ENCODE measurements around the gene UTS2R.
A peak's percentile ranks its signal among the peaks of the same experiment; 100 is the strongest.

Gene UTS2R

DNA sequence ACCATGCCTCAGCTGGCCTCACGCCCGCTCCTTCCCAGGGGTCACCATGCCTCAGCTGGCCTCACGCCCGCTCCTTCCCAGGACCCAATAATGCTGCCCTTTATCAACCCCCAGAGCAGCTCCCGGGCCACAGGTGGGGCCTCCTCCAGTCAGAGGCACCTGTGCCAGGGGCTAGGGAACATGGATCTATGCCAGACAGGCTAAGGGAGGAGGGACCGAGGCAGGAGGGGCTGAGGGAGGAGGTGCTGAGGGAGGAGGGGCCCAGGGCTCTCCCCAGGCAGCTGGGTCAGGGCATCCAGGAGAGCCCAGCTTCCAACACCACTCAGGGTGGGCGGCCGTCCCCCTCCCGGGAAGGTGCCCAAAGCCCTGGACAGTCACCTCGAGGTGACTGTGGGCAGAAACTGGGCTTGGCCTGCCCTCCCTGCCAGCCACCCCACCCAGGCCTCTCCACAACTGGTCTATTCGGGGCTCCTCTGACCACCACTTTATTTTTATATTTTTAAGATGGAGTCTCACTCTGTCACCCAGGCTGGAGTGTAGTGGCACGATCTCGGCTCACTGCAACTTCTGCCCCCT lies 19.4 kb downstream of the UTS2R start:
- DNase-seq = no peak

DNA sequence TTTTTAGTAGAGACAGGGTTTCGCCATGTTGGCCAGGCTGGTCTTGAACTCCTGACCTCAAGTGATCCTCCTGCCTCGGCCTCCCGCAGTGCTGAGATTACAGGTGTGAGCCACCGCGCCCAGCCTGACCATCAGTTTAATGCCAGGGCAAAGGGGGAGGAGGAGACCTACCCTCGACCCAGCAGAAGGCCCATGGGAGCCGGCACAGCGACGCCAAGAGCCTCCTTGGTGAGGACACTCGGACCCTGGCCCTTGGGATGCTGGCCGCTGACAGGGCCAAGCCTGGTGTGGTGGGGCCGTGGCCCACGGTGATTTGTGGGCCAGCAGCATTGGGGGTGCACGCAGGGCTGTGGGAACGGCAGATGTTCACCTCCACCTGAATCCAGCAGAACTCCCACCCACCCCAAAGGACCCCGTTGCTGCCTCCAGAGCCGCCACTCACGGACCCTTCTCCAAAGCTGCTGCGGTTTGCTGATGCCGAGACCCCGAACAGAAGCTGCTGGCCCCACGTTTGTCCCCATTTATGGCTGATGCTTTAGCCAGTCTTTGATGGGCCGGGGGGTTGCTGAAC lies 20.0 kb downstream of the UTS2R start:
- DNase-seq = no peak

GRCh38 chr17:82392209-82392920 lies 20.8 kb downstream of the UTS2R start:
- no peak for DNase-seq

DNA sequence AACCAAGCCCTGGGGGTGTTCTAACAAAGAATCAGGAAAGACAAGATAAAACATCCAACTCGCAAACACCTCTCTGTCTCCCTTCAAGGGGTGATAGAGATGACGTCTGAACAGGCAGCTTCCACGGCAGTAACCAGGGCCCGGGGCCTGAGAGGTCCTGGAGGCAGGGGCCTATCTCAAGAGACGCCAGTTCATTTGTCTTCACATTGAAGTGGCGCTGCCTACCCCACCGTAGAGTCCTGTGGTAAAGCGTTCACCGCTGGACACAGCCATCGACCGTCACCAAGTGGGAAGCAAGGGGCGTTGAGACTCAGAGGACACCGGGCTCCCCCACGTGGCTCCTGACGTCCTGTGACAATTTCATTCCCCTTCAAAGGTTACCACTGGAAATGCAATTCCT lies 21.4 kb downstream of the UTS2R start:
- no peak for DNase-seq

DNA sequence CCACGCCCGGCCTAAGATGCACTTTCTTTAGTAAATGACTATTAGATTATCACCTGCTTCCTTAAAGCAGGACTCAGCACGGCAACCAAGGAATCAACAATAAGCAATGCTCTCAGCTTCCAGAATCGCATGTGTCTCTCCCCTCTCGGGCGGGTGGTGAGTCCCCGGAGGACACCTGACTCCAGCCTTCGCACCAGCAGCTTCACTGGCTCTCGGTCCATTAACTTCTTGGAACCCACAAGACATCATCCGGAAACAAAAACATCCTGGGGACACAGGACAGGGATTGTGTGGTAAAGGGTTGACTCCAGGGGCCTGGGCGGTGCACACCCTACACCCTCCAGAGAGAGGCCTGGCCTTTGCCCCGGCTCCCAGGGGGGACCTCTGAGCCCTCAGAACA lies 22.7 kb downstream of the UTS2R start:
- DNase-seq = no peak

- DNase-seq = no peak
Observed at GRCh38 chr17:82396601-82397435, 25.3 kb downstream of the UTS2R start.

- no peak for DNase-seq
Observed at GRCh38 chr17:82397449-82398335, 26.1 kb downstream of the UTS2R start.

GRCh38 chr17:82399041-82399441 lies 27.5 kb downstream of the UTS2R start:
- no peak for DNase-seq

DNA sequence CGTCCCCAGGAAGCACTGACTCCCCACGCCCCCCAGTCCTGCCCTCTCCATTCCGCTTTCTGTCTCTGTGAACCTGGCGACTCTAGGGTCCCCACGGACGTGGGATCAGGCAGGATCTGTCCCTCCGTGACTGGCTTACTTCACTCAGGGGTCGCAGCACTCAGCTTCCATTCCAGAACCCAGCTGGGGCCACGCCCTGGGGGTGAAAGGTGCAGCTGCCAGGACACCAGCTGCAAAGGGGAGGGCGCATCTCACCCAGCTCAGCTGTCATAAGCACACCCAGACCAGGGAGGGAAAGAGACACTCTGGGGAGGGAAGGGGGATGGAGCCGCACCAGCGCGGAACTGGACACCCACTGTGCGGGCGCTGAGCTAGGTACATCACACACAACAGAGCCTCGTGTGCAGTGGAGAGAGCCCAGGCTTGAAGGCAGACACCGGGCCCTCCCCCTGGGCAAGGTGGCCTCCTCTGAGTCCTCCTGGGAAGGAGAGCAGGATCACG lies 28.1 kb downstream of the UTS2R start:
- no peak for DNase-seq

DNA sequence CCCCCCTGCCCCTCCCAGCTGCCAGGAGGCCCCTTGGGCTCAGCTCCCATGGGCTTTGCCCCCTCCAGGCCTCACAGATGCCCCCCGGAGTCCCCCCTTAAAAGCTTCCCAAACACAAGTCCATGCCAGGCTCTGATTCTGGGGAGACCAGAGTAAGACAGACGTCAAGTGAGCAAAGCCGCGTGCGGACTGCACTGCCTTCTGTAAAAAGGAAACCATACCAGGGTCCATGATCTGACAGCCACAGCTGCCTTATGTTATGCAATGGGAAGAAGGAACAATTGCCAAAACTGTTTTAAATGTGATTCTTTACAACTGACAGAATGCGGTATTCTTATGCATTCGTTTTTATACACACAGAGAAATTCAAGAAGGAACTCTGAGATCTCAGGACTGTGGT lies 28.6 kb downstream of the UTS2R start:
- no peak for DNase-seq

DNA sequence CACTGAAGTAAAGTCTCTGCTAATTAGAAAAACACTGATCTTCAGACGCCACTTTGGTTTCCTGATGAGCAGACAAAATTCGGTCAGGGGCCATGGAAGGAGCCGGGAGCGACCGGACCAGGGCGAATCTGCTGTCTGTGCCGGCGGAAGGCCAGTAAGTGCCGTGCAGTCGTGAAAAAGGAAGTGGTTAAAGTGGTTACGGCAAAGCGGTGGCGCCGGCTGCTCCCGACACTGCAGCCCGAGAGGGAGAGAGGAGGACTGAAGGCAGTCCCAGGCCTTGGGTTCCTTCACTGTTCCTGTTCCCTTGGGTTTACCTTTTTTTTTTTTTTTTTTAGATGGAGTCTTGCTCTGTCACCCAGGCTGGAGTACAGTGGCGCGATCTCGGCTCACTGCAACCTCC lies 29.3 kb downstream of the UTS2R start:
- peak; percentile 74 for DNase-seq

DNA sequence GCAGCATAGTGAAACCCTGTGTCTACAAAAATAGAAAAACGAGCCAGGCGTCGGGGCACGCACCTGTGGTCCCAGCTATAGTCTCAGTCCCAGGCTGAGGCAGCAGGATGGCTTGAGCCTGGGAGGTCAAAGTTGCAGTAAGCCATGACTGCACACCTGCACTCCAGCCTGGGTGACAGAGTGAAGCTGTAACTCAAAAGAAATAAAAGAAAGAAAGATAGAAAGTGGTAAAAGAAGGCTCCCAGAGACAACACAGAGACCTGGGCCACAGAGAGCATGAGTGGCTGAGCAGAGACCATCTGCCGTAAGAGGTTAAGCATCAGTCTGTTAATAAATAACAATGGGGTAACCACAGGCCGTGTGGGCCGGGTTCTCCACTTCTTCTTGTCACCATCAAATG lies 31.3 kb downstream of the UTS2R start:
- no peak for DNase-seq

DNA sequence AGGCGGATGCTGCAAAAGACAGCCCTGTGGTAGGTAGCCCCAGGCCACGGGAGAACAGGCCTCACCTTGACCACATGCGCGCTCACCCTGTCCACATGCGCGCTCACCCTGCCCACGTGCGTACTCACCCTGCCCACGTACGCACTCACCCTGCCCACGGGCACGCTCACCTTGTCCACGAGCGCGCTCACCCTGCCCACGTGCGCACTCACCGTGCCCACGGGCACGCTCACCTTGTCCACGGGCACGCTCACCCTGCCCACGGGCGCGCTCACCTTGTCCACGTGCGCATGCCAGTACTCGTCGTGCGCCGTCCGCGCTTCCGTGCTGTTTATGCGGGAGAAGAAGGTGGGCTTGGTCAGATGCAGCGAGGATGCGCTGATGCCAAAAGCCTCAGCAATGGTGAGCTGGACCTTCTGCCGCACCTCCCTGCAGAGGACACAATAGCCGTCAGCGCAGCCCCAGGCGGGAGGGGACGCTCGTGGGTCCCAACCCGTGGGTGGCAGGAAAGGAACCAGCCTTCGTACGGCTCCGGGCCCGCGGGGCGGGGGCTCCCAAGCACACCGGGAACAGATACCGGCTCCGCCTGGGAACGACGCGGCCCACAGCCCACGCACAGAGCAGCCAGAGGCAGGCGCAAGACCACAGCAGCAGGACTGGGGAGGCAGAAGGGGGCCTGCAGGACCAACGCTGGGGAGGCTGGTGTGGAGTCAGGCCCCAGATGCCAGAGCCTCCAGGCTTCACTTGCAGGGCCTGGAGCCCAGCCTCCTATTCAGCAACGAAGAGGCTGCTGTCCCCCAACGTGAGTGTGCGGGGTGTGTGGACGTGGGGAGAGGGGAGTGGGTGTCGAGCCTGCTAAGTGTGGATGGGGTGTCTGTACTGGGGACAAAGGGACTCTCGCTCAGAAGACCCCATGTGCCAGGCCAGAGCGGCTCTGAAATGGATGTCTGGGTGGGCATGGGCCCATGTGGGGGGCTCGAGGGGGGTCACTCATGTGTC lies 32.4 kb downstream of the UTS2R start:
- DNase-seq = no peak

DNA sequence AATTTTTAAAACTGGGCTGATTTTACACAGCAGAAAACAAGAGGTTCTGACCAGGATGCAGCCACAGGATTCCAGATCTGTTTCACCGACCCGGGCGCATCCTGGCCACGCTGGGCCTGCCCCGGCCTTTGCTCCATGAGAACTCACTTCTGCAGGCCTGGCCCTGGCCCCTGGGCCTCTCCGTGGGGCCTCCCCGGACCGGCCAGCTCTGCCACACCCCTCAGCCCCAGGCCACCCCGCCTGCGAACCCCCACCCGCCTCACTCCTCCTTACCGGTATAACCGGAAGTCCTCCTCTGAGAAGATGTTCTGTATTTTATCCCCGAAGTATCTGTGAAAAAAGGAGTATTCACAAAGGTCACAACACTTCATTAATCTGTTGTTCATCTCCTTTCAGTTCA lies 33.5 kb downstream of the UTS2R start:
- no peak for DNase-seq

DNA sequence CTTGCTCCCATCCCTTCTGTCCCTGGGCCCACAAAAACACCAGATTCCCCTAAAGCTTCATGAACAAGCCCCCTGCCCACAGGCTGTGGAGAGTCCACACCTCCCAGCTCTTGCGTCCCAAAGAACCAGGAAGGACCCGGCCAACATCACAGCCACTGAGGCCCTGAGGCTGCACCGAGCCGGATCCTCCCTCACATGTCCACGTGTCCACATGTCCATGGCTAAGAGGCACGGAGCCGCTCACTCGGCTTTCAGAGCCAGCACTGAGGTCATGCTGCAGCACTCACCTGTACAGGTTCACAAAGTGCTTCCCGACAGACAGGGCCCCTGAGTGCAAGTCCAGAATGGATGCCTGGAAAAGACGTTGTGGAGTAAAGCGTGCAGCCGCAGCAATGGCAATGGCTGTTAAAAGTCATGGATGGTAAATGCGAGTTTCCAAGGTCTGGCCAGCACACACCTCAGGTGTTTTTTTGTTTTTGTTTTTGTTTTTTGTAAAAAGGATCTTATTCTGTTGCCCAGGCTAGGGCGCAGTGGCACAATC lies 34.6 kb downstream of the UTS2R start:
- no peak for DNase-seq

DNA sequence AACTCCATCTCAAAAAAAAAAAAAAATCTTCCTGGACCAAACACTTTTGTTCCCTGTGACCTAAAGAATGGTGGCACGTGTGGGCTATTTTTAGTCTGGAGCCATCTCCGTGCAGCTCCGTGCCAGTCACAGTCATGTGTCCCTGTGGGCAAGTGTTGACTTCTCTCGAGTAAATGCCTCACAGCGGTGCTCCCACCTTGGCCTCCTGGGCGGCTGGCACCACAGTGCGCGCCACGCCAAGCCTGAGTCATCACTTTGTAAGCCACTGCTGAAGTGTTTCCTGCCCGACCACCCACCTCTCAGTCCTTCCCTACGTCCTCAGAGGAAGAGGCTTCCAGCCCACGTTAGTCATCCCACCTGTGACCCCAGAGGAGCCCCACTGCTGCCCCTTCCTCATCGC lies 35.7 kb downstream of the UTS2R start:
- no peak for DNase-seq

GRCh38 chr17:82408288-82408937 lies 36.8 kb downstream of the UTS2R start:
- DNase-seq = no peak

DNA sequence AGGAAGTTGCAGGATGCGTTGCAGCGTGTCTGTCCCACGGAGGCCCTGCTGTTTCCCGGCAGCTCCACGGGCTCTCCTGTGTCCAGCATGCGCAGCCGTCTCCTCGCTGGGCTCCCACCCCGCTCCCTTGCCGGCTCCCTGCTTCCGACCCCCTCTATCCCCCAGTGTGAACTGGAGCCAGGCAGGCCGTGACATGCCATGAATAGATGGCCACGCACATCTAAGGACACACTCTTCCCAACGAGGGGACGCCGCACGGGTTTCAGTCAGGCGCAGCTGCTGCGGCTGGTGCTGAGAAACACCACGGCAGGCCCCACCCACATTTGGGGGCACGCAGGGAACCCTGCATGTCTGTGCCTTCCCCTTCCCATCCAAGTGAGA lies 37.4 kb downstream of the UTS2R start:
- no peak for DNase-seq

- DNase-seq = no peak
Observed at GRCh38 chr17:82410014-82410716, 38.6 kb downstream of the UTS2R start.

Data from activated CD4-positive, alpha-beta T cell treated with anti-CD3 and anti-CD28 coated beads, Interleukin-2, Interleukin-6, amounts not matched to agents 100 ng/mL and 50 ng/mL, durations not matched to agents 16 hours and 8 hours (primary cell).